GM19438 (cell line): Measurements from ENCODE around the gene JMJD1C.

Source experiments
- ATAC-seq: cut with Tn5 transposase; IDR thresholded peaks from one replicate; pipeline ENCODE4 v1.9.1; 2021; ENCODE audit warnings: low read depth; ENCODE audit not compliant: unreplicated experiment

JMJD1C gene

DNA sequence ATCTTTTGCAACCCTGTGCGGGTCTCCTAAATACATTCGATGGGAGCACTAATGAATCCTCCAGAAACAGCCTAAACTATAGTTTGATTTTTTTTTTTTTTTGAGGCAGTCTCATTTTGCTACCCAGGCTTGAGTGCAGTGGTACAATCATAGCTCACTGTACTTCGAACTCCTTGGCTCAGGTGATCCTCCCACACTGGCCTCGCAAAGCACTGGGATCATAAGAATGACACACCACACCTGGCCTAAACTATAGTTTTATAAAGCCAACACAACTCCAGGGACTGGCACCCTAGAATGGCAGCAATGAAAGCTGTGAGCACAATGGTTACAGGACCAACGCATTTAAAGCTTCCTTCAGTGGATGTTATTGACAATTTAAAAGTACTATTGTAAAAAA is 14.5 kb upstream of the JMJD1C start:
- ATAC-seq: no peak

DNA sequence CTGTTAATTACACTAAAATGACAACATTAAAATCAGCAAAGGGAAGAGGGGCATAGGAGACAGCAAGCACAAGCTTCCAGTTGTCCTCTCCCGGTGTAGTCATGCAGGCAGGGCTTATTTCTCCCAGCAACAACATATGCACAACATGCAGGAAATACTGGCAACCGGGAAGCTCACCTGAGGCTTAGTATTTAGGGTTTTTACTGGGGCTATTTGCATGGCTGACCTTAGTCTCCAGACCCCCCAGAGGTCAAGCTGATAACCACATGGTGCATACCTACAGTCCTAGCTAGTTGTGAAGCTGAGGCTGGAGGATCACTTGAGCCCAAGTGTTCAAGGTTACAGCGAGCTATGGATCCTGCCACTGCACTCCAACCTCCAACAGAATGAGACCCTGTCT is 12.8 kb upstream of the JMJD1C start:
- ATAC-seq: no peak

DNA sequence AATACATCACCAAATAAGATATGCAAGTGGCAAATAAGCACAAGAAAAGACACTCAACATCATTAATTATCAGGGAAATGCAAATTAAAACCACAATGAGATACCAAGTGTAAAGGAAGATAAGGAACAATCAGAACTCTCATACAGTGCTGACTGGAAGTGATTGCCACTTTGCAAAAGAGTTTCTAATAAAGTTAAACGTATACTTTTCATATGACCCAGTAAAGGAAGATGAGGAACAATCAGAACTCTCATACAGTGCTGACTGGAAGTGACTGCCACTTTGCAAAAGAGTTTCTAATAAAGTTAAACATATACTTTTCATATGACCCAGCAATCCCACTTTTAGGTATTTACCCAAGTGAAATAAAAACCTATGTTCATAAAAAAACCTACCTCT is 12.2 kb upstream of the JMJD1C start:
- no peak for ATAC-seq

DNA sequence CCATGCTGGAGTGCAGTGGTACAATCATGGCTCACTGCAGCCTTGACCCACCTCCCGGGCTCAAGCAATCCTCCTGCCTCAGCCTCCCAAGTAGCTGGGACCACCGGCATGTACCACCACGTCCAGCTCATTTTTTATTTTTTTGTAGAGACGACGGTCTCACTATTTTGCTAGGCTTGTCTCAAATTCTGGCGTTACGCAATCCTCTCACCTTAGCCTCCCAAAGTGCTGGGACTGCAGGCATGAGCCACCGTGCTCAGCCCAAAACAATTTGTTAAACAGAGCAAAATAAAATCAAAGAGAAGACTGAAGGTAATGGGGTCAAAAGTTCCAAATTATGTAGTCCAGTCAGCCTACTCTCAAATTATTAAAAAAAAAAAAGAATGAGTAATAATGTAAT is 8.7 kb upstream of the JMJD1C start:
- no peak for ATAC-seq

DNA sequence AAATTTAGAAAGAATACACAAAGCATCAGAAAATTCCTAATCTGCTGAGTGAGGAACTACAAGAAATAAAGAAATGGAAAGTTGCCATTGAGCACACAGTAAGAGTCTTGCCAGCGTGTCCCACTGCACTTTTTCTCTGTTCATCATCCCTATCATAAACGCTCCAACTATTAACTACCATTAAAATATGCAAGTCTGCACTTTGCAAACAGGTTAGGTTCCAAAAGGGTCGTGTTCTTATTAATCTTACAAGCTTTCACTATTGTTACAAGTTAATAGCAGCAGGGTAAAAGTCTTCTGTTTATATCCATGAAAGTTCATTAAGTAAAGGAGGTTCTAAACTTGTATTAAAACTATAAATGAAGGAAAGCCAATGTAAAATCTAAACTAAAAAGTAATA is 5.2 kb upstream of the JMJD1C start:
- no peak for ATAC-seq

DNA sequence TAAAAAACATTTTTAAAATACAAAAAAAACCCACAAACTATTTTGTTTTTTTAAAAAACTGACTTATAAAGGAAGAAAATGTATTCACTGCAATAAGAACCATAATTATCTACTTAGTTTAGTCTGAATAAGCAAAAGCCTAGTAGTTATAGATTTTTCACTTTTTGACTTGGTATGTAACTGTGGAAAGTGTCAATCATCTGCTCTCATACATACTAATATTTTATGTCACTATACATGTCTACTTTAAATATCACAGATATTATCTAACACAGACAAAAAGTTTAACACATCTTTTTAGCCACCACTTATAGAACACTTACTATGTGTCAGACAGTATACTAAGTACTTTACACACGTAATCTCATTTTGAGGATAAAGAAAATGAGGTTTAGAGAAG is 3.2 kb upstream of the JMJD1C start:
- no peak for ATAC-seq

DNA sequence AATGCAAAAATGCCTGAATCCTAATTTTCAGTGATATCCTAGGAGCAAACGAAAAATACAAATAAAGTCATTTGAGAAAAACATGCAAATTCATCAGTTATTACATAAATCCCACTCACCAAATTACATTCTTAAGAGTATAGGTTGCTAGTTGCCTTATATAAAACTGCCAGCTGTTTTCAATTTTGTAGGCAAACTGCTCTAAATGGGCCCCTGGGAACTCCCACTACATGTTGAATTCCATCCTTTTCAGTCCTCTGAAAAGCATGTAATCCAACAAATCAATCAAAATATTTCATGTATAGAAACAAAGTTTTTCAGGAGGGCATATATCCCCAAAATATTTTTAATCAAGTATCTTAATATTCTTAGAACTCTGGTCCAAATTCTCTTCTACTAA is 2.1 kb upstream of the JMJD1C start:
- no peak for ATAC-seq

DNA sequence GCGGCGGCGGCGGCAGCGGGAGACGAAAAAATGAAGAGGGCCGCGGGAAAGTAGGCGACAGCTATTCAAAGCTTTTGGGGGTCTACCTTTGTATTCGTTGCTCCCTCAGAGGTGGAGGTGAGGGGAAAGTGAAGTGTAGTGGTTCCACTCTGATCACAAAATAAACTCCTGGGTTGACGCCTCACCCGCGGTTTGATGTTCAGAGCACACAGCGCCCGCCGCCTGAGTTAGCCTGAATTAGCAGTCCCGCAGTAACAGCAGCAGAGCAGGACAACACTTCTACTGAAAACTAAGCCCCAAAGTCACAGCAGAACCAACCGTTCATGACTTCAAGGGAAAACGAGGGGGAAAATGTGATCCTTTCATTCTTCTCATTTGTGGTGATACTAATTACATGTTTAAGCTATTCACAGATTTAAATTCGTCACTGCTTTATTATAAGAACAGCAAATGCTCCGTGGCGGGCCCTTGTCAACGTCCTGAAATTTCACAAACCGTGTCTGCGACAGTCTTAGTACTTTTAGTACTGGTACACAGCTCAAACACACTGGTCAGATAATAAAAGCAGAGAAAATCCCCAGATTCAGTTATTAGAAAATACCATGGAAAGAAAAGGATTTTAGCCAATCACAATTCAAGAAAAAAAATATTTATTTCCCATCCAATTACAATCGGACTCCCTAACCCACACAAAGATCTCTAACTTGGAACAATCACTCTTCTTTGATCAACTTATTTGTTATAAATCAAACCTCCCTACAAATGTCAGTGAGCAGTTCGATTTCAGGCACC is 563 bp upstream of the JMJD1C start:
- peak; percentile 17 for ATAC-seq

DNA sequence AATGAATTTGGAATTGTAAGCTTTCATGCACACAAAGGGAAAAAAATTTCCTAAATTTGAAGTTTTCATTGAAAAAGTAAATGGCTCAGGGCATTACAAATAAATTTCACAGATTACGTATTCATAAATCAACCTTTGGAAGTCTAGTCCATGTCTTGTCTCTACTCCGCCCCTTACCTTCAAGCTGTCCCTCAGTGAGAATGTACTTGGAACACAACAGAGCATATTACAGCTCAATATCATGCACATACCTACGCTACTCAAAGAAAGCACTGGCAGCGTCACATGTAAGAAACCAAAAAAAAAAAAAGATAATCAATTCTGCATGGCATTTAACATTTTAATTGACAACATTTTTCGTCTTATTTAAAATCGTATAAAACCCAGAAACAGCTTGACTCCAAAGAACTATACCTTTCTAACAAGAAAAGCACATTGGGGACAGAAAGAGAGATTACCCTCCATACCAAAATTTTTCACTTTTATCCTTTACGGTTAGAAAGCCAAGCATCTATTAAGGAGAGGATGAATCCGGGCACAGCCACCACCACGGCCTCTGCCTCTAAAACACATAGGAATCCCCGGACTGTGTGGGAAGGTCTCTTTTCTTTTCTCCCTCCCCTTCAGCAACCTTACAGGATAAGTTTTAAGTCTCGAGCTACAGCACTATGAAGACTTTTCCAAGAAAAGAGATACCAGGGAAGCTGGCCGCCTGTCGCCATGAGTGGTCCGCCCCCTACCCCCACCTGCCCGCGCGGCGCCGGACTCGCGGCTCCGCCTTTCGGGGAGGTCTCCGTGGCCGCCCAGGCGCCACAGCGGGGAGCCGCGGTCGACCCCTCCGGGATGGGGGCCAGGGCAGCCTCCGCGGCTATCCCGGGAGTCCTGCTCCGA is 1.1 kb downstream of the JMJD1C start:
- ATAC-seq: peak; percentile 54

DNA sequence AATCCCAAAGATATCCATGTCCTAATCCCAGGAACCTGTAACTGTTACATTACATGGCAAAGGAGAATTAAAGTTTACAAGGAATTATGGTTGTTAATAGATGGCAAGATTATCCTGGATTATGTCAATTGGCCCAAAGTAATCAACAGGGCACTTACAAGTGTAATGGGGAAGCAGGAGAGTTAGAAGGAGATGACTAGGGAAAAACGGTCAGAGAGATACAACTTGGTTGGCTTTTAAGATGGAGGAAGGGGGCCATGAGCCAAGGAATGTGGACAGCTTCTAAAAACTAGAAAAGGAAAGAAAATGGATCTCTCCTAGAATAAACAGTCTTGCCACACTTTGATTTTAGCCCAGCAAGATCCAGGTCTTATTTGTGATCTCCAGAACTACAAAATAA is 3.3 kb downstream of the JMJD1C start:
- no peak for ATAC-seq

DNA sequence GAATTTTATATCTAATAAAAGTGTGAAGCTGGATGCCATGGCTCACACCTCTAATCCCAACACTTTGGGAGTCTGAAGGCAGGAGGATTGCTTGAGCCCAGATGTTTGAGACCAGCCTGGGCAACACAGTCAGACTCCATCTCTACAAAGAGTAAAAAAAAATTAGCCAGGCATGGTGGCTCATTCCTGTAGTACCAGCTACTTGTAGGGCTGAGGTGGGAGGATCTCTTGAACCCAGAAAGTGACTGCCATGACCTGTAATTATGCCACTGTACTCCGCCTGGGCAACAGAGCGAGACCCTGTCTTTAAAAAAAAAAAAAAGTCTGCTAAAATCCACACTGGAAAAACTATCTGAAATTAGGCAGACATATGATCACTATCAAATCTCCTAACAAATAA is 7.6 kb downstream of the JMJD1C start:
- ATAC-seq: no peak

DNA sequence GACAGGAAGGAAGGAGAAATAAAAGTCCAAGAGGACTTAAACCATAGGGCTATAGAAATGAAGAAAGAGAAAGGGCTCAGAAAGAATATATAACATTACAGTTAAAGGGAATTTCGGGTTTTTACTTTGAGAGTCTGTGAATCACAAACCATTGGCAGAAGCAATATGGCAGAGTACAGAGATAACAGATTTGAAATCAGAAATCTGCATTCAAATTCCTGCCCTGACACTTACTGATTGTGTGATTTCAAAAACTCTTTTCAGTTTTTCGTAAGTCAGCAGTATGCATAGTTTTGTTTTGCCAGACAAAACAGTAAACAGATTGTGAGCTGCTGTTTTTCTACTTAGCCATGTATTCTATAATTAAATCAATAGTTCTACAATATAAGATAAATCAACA is 8.2 kb downstream of the JMJD1C start:
- ATAC-seq: no peak

DNA sequence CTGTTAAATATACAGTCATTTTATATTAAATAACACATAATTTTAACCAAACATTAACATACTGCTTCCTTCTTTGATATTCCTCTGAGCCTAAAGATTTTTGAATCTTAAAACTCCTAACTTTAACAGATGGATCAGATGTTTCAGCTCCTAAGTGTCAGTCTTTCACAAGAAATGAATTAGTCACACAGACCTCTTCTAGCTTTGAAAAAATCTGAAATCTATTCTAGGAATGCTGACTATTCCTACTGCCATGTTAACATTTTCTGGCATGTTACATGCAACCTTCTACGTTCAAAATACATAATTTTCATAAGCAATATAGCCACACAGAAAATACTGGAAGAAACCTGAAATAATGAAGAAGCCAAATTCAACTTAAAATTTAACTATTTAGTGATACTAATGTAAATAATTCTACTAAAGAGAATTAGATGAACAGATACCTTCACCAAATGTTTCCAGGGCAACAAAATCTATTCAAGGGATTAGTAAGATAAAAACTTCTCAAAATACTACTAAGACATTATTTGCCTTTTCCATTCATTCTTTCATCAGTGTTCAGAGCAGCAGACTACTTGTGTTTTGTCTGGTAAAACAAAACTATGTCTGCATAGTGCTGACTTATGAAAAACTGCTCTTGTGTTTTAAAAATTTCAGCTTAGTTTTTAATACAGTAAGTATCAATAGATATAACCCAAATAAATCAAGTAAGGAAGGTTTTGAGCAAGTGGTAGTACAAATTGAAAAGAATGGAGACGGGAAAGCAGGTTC is 9.2 kb downstream of the JMJD1C start:
- no peak for ATAC-seq

DNA sequence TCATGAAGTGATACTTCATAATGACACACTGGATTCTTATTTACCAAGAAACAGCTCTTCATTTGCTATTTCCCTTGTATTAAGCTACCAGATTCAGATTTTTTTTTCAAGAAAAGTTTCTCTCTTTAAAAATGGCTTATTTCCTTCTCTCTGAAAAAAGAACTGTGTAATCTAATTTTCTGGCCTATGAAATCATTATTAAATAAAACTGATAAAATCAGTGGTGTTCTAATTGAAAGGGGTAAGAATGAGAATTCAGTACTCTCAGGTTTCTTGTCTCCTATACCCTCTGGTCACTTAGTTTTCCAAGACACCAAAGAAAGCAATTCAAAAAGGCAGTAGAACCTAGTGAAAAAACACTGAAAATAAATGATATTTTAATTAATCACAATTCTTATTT is 10.3 kb downstream of the JMJD1C start:
- no peak for ATAC-seq

DNA sequence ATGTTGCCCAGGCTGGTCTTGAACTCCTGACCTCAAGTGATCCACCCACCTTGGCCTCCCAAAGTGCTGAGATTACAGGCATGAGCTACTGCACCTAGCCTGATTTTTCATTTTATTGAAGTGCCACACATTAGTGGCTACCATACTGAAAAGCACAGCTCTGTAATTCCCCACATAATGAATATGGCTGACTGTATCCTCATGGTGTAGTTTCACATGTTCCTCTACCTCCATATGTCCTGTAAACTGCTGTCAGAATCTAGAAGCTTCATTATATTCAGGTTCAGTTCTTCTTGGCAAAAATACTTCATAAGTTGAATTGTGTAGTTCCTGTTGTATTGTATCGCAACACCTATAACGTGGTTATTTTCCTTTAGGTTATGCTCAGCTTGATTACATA is 11.1 kb downstream of the JMJD1C start:
- no peak for ATAC-seq

DNA sequence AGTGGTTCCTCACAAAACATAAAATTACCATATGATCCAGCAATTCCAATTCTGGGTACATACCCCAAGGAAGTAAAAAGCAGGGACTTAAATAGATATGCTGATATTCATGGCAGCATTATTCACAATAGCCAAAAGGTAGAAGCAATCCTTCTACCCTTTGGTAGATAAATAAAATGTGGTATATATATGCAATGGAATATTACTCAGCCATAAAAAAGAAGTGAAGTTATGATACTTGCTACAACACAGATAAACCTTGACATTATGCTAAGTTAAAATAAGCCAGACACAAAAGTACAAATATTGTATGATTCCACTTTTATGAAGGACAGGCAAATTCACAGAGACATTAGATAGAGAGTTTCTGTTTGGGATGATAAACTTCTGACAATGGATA is 13.3 kb downstream of the JMJD1C start:
- ATAC-seq: no peak

DNA sequence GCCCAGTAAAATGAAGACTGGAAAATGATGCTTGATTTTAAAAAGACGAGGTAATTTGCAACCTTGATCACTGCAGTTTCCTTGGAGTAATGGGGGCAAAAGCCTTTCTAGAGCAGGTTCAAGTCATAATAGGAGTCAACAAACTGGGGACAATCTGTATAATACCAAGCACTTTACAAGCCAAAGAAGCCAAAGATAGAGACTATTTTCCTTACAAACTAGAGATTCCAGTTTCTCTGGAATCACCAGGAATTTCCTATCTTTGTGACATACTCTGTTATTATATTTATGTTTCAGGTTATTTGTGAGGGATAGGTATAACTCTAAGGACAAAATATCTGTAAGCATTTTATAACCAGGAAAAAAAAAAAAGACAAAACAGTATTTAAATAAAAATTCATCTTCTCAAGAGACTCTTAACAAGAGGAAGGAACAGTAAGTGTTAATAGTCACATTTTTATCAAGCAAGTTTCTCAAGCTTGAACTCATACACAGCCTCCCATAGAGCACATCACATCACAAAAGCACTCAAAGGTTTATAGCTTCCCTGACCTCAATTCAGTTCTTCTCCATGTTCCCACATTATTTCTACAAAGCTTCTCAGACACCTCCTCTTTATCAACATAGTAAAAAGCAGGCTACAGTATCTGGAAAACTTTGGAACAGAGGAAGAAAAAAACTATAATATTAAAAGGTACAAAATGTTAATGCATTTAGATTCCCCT is 18.9 kb downstream of the JMJD1C start:
- ATAC-seq: no peak

DNA sequence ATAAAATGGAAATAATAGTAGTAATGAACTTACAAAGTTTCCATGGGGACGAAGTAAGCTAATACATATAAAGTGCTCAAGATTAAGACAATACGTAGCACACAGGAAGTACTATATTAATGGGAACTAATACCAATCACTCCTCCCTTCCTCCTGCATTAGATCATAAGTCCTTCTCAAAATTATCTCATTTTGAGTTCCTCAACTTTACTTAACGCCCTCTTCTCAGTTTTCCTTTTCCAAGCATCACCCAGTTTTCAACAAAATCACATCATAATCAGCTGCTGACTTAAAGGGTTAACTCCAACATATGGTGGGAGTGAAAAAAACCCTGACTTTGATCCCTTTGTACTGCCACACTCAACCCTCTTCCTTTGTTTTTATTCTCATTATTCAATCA is 24.4 kb downstream of the JMJD1C start:
- no peak for ATAC-seq

DNA sequence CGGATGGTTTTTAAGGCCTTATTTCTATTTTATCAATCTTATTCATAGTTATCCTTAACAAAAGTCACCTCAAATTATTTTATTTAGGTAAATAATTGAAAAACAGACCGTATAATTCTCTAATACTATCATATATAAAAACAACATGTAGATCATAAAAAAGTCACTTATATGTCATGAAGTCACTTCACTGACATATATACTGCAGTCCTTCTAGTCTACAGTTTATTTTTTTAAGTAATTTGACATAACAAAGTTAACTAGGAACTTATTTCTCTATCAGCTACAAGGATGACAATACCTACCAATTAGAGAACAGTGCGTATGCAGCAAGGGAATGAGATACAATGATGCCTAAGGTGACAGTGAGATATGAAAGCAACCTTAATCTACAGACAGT is 26.2 kb downstream of the JMJD1C start:
- ATAC-seq: no peak
